Upper lobe of left lung (tissue), 6 donors: ENCODE measurements around the gene EHMT1. TPM values are rescaled to one million over a fixed set of nuclear protein-coding genes. Genes with fewer than 3 reads are reported as not detected.
A peak's percentile ranks its signal among the peaks of the same experiment; 100 is the strongest.

Source experiments
- ATAC-seq, 2 donors: fragments of 200-7000 bp; cut with Tn5 transposase; one replicate each; pipeline ENCODE4 v1.9.1; 2022; ENCODE audit warnings: mild to moderate bottlenecking in 2 of 2, moderate library complexity in 2 of 2; ENCODE audit not compliant: low FRiP score in 2 of 2
- DNase-seq, 2 donors: peaks; one replicate each; pipeline ENCODE4 v3.0.0-alpha.2; 2019 to 2020
- H3K27ac ChIP-seq, 4 donors: fragments of 200-600 bp; sonication (generic); one replicate each; pipeline ENCODE4 v1.5.1; 2016 to 2019
- H3K27me3 ChIP-seq, 4 donors: fragments of 200-600 bp; sonication (generic); one replicate each; pipeline ENCODE4 v1.5.1; 2017 to 2019
- H3K36me3 ChIP-seq, 4 donors: fragments of 200-600 bp; sonication (generic); one replicate each; pipeline ENCODE4 v1.5.1; 2016 to 2019
- H3K4me1 ChIP-seq, 4 donors: fragments of 200-600 bp; sonication (generic); one replicate each; pipeline ENCODE4 v1.5.1; 2018 to 2019
- H3K4me3 ChIP-seq, 4 donors: fragments of 200-600 bp; sonication (generic); one replicate each; pipeline ENCODE4 v1.5.1; 2017 to 2019; ENCODE audit warnings: mild to moderate bottlenecking in 2 of 4, moderate library complexity in 1 of 4
- H3K9me3 ChIP-seq, 4 donors: fragments of 200-600 bp; sonication (generic); one replicate each; pipeline ENCODE4 v1.5.1; 2018 to 2019
- EP300 ChIP-seq, 4 donors: sonication (generic); formaldehyde crosslinking; IDR thresholded peaks; one replicate each; pipeline ENCODE4 v1.5.1; 2017; ENCODE audit warnings: antibody characterized with exemption in 4 of 4, control low read depth in 2 of 4
- POLR2A ChIP-seq, 4 donors: fragments of 450-650 bp; IDR thresholded peaks; one replicate each; pipeline ENCODE4 v1.5.1; 2016 to 2017; ENCODE audit warnings: antibody characterized with exemption in 4 of 4, mild to moderate bottlenecking in 2 of 4
- POLR2AphosphoS5 ChIP-seq, 2 donors: sonication (generic); formaldehyde crosslinking; IDR thresholded peaks; one replicate each; pipeline ENCODE4 v1.5.1; 2017; ENCODE audit warnings: antibody characterized with exemption in 2 of 2
- WGBS, 2 donors: methylation state at CpG; one replicate each; pipeline ENCODE4 v1.1.5; 2017 to 2018; 5-methylcytosine and 5-hydroxymethylcytosine counted together
- total RNA-seq, 6 donors: library from RNA; depleted of rRNA in 4 of 6; stranded (reverse); fragments of >200 nt in 4 of 6; gene quantifications; one replicate each; pipeline versions ENCODE4 v1.1.0 to v1.2.1, GENCODE V29; 2016 to 2021
- TF ChIP-seq, protein P1 (sequence below), 6 experiments: fragments of 450-650 bp in 4 of 6; fragments of 200-600 bp in 2 of 6; sonication (generic) in 2 of 6; IDR thresholded peaks; one replicate each; pipeline ENCODE4 v1.5.1; 2016 to 2019; ENCODE audit warnings: antibody characterized with exemption in 6 of 6
- donor health status: DM: no; HTN: no; CAD: no; lungs with moderate emphysema.
- donor health status: DM: no; HTN: yes; CAD: no; lungs with severe emphysema.

The EHMT1 gene
- total RNA-seq, 6 donors from 2014 or later = 68.0 to 183 (median 83.6) TPM

DNA sequence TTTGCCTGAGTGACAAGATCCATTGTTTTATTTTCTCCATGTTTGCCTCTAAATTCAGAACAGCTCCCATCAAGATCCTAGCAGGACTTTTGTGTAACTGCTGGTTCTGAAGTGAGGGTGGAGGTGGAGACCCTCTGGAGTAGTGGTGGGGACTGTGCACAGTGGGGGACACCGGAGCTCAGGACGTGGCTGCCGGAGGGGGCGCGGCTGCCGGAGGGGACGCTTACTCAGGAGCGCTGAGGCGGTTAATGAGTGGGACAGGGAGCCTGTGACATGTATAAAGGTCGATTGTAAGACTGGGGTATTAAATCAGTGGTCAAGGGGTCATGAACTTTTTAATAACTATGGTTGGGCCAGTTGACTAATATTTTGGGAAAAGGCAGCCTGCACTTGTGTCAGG, 131.8 kb downstream of the EHMT1 start:
- Histone ChIP-seq H3K27me3 (no peaks in the 10 kb centered on the region), H3K4me1 (no peaks in the 10 kb centered on the region), H3K36me3 (peaks cover 1 to 64% (median 45%) of the 10 kb centered on the region in 4 donors), H3K27ac (no peak overlapping the region), H3K9me3 (no peaks in the 10 kb centered on the region), H3K4me3 (no peak overlapping the region)
- TF ChIP-seq, protein P1, sequence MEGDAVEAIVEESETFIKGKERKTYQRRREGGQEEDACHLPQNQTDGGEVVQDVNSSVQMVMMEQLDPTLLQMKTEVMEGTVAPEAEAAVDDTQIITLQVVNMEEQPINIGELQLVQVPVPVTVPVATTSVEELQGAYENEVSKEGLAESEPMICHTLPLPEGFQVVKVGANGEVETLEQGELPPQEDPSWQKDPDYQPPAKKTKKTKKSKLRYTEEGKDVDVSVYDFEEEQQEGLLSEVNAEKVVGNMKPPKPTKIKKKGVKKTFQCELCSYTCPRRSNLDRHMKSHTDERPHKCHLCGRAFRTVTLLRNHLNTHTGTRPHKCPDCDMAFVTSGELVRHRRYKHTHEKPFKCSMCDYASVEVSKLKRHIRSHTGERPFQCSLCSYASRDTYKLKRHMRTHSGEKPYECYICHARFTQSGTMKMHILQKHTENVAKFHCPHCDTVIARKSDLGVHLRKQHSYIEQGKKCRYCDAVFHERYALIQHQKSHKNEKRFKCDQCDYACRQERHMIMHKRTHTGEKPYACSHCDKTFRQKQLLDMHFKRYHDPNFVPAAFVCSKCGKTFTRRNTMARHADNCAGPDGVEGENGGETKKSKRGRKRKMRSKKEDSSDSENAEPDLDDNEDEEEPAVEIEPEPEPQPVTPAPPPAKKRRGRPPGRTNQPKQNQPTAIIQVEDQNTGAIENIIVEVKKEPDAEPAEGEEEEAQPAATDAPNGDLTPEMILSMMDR (IDR thresholded peaks at IDR 0.05) = no peak
- no peak for TF ChIP-seq POLR2AphosphoS5 (IDR thresholded peaks at IDR 0.05)
- no peak for TF ChIP-seq POLR2A (IDR thresholded peaks at IDR 0.05)
- TF ChIP-seq EP300 (IDR thresholded peaks at IDR 0.05) = no peak
- DNase-seq (no peak), ATAC-seq (no peak)
- 95% methylated on average over 10 of the region's 10 CpGs for WGBS, 2 donors

DNA sequence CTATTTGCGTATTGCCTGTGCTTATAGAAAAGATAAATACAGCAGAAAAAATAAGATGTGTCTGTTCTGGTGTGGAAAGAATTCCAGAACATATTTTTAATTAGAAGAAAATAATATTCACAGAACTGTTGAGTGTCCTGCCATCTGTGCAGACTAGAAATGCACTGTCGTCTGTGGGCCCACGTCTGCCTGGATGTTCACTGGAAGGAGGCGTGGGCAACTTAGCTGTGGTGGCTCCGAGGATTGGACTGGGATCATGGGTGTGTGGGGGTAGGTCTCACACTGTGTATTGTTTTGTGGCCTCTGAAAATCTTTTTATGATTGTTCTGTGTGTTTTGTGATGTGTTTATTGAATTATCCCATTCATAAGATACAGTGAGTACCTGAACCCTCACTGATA, 132.8 kb downstream of the EHMT1 start:
- no peak overlapping the region for H3K4me3 ChIP-seq
- TF ChIP-seq, protein P1 (IDR thresholded peaks at IDR 0.05) = no peak
- TF ChIP-seq POLR2AphosphoS5 (IDR thresholded peaks at IDR 0.05) = no peak
- TF ChIP-seq EP300 (IDR thresholded peaks at IDR 0.05) = no peak
- TF ChIP-seq POLR2A (IDR thresholded peaks at IDR 0.05) = no peak
- ATAC-seq = no peak

DNA sequence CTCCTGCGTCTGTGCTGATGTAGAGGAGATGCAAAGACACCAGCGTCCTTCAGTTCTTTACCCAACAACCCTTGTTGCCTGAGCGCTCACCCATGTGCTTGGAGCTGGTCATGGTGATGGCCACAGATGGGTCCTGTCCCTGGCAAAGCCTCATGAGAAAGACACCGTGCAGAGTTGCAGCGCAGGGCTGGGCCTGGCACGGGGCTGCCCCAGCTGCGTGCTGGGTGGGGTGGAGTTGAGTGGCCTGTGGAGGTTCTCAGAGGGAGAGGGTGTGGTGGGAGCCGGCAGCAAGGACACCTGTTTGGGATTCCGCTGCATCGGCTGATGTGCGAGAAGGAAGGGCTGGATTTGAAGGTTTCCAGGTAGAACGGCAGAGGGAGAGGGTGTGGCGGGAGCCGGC, 133.6 kb downstream of the EHMT1 start:
- H3K4me3 ChIP-seq = no peak overlapping the region
- 93 to 96% methylated on average over 13 to 14 of the region's 14 CpGs for WGBS, 2 donors
- DNase-seq = no peak
- H3K9me3 ChIP-seq = no peaks in the 10 kb centered on the region
- no peaks in the 10 kb centered on the region for H3K4me1 ChIP-seq
- TF ChIP-seq, protein P1 (IDR thresholded peaks at IDR 0.05) = no peak
- TF ChIP-seq POLR2A (IDR thresholded peaks at IDR 0.05) (no peak), EP300 (IDR thresholded peaks at IDR 0.05) (no peak), POLR2AphosphoS5 (IDR thresholded peaks at IDR 0.05) (no peak)
- H3K27me3 ChIP-seq = no peaks in the 10 kb centered on the region
- H3K36me3 ChIP-seq = peaks cover 0 to 62% (median 38%) of the 10 kb centered on the region in 4 donors
- peak in 1 of 2 donors; percentile 23 for ATAC-seq
- no peak overlapping the region for H3K27ac ChIP-seq

More for the DNA sequence above, 132.8 kb downstream of the EHMT1 start:
- Histone ChIP-seq H3K27ac (no peak overlapping the region), H3K36me3 (peaks cover 0 to 61% (median 38%) of the 10 kb centered on the region in 4 donors), H3K9me3 (no peaks in the 10 kb centered on the region), H3K4me1 (no peaks in the 10 kb centered on the region), H3K27me3 (no peaks in the 10 kb centered on the region)
- no peak for DNase-seq
- 95 to 98% methylated on average over 5 of the region's 5 CpGs for WGBS, 2 donors

GRCh38 chr9:137753192-137753765, 134.5 kb downstream of the EHMT1 start:
- Histone ChIP-seq H3K36me3 (peaks cover 0 to 66% (median 44%) of the 10 kb centered on the region in 4 donors), H3K4me1 (no peaks in the 10 kb centered on the region), H3K9me3 (no peaks in the 10 kb centered on the region), H3K27ac (no peak overlapping the region), H3K27me3 (no peaks in the 10 kb centered on the region), H3K4me3 (no peak overlapping the region)
- ATAC-seq (no peak), DNase-seq (no peak)
- no peak for TF ChIP-seq POLR2A (IDR thresholded peaks at IDR 0.05)
- TF ChIP-seq, protein P1 (IDR thresholded peaks at IDR 0.05) = no peak
- no peak for TF ChIP-seq POLR2AphosphoS5 (IDR thresholded peaks at IDR 0.05)
- no peak for TF ChIP-seq EP300 (IDR thresholded peaks at IDR 0.05)
- WGBS, 2 donors = 97 to 98% methylated on average over 17 to 22 of the region's 22 CpGs
